ENCODE measurements around the gene CERKL.

DNA sequence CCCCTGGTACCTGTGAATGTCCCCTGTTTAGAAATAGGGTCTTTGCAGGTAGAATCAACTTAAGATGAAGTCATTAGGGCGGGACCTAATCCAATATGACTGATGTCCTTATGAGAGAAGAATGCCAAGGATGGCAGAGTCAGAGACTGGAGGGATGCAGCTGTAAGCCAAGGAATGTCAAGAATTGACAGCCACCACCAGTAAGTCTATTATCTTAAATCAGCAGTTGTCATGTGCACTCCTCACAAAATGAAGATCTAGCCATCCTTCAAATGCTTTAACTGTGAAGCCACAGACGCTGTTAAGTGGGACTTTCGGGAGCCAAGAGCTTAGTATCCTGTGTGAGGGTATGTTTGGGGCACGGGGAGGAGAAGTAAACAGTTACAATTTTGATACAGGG, 116.5 kb downstream of the CERKL start:
- TF ChIP-seq MXI1 (IDR thresholded peaks at IDR 0.05; ENCODE audit: low read depth, low read length) (no peak), POLR2AphosphoS5 (IDR thresholded peaks at IDR 0.05; ENCODE audit: control insufficient read depth, insufficient read depth, low read depth, low read length) (no peak), SMC3 (conservative IDR thresholded peaks at IDR 0.05; ENCODE audit: insufficient read depth, low read depth, low read length) (no peak), CEBPB (tag; IDR thresholded peaks at IDR 0.05) (no peak)

Measured in K562 (cell line).